Muscle of leg (tissue), 11 donors: ENCODE results near the gene HOXD1. TPM values are rescaled to one million over a fixed set of nuclear protein-coding genes. Genes with fewer than 3 reads are reported as not detected.
A peak's percentile ranks its signal among the peaks of the same experiment; 100 is the strongest.

Source experiments
- DNase-seq: peaks from one replicate; pipeline ENCODE4 v3.0.0; 2013
- H3K27ac ChIP-seq: one replicate; pipeline ENCODE4 v1.5.1; 2013; ENCODE audit warnings: mild to moderate bottlenecking, low read length, control low read depth
- H3K27me3 ChIP-seq: one replicate; pipeline ENCODE4 v1.6.1; 2013; ENCODE audit warnings: low read length; ENCODE audit not compliant: control insufficient read depth, insufficient read depth
- H3K36me3 ChIP-seq: one replicate; pipeline ENCODE4 v1.6.1; 2013; ENCODE audit warnings: low read length; ENCODE audit not compliant: control insufficient read depth, insufficient read depth
- H3K4me1 ChIP-seq: one replicate; pipeline ENCODE4 v1.6.1; 2013; ENCODE audit warnings: low read length; ENCODE audit not compliant: control insufficient read depth, insufficient read depth
- H3K4me3 ChIP-seq: one replicate; pipeline ENCODE4 v1.5.1; 2013; ENCODE audit warnings: low read length, control low read depth
- H3K9me3 ChIP-seq: replicated peaks from 2 replicates; pipeline ENCODE4 v1.6.1; 2013; ENCODE audit warnings: low read depth, low read length; ENCODE audit not compliant: control insufficient read depth
- WGBS: methylation state at CpG from one replicate; pipeline ENCODE4 v1.1.5; 2013; ENCODE audit warnings: missing lambda C conversion rate; ENCODE audit not compliant: insufficient coverage; 5-methylcytosine and 5-hydroxymethylcytosine counted together
- polyA plus RNA-seq, 8 donors: library from polyadenylated mRNA; unstranded; fragments of 120-200 nt; gene quantifications; one replicate each; pipeline versions ENCODE4 v1.2.1 to v1.2.3, GENCODE V29; 2013; ENCODE audit warnings: inconsistent platforms in 1 of 8, low replicate concordance in 1 of 8; ENCODE audit not compliant: insufficient read length in 8 of 8, insufficient read depth in 1 of 8
- total RNA-seq: library from RNA; stranded (reverse); fragments of 120-200 nt; gene quantifications from one replicate; pipeline ENCODE4 v1.2.4, GENCODE V29; 2013

Gene HOXD1
- total and polyA plus RNA-seq, 9 donors: 0.57 to 3.3 (median 1.6) TPM

- Histone ChIP-seq H3K27me3 (peaks cover 85% of the 10 kb centered on the region), H3K36me3 (peaks cover 20% of the 10 kb centered on the region), H3K4me1 (peaks cover 22% of the 10 kb centered on the region), H3K27ac (no peak overlapping the region), H3K4me3 (no peak overlapping the region), H3K9me3 (no peaks in the 10 kb centered on the region)
- DNase-seq: no peak
- WGBS: 81% methylated on average over 3 of the region's 11 CpGs
Observed at GRCh38 chr2:176154576-176155252, 33.8 kb upstream of the HOXD1 start.

- Histone ChIP-seq H3K36me3 (peaks cover 18% of the 10 kb centered on the region), H3K27ac (no peak overlapping the region), H3K4me1 (peaks cover 30% of the 10 kb centered on the region), H3K27me3 (peaks cover 85% of the 10 kb centered on the region), H3K9me3 (no peaks in the 10 kb centered on the region), H3K4me3 (no peak overlapping the region)
- no peak for DNase-seq
- WGBS: 67% methylated on average over 1 of the region's 6 CpGs
Observed at GRCh38 chr2:176155356-176156044, 33.0 kb upstream of the HOXD1 start.

GRCh38 chr2:176156301-176156806 is 32.1 kb upstream of the HOXD1 start:
- H3K4me1 ChIP-seq: peaks cover 34% of the 10 kb centered on the region
- no peak overlapping the region for H3K27ac ChIP-seq
- peaks cover 15% of the 10 kb centered on the region for H3K36me3 ChIP-seq
- H3K4me3 ChIP-seq: no peak overlapping the region
- 81% methylated on average over 3 of the region's 8 CpGs for WGBS
- no peaks in the 10 kb centered on the region for H3K9me3 ChIP-seq
- no peak for DNase-seq
- H3K27me3 ChIP-seq: peaks cover 85% of the 10 kb centered on the region

- Histone ChIP-seq H3K27ac (no peak within 1 kb of the TSS), H3K4me1 (peaks cover 38% of the 10 kb centered on the region), H3K9me3 (no peaks in the 10 kb centered on the region), H3K27me3 (peaks cover 85% of the 10 kb centered on the region), H3K4me3 (peak within 1 kb of the TSS; percentile 10), H3K36me3 (peaks cover 15% of the 10 kb centered on the region)
- WGBS: 29% methylated on average over 33 of the region's 48 CpGs
- no peak for DNase-seq
Observed at GRCh38 chr2:176156807-176157498, 31.5 kb upstream of the HOXD1 start, which contains the start of gene HOXD3. HOXD3 (plus strand) TSS chr2:176157307; CDS start chr2:176169115, 11,808 bp downstream.

DNA sequence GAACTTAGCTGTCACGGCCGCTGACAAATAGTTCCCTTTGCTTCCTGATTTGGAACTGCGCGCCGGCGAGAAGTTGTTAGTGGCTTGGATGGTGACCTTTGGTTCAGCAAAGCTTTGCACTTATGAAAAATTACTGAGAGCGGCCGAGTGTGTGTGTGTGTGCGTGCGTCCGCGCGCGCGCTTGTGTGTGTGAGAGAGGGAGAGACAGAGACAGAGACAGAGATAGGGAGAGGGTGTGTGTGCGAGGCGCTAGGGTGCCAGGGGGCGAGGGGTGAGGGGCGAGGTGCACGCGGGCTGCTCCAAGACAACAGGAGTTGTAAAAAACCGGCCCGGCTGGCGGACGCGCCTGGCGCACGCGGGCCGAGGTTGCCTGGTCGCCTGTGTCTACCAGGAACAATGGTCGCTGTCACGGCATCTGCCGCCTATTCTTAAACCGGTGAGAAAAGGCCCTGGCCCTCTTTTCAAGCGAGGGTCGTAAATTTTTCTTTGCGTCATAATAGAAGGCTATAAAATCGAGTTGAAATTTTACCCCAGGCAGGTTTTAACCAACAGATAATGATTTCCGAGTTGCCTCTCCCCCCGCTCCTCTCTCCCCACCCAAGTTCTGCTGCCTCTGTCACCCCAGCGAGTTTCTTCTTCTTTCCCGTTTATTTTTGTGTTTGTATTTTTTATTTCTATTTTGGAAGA is 30.8 kb upstream of the HOXD1 start:
- no peak for DNase-seq

DNA sequence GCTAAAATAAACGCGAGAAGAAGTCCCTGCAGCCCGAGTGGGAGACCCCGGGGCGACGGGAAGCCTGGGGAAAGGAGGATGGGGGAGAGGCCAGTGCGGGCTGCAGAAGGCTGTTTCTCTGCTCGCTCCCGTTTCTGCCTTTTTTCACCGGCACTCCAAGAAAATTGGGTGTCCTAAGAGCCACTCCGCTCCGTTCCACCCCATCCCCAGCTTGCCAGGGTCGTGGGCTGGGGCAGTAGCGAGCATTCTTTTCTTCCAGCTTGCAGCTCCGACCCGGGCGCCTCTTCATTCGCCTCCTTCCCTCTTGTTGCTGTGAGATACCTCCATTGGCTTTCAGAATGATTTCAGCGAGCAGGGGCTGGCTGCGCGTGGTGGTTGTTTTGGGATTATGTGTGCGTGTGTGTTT is 30.3 kb upstream of the HOXD1 start:
- peaks cover 9% of the 10 kb centered on the region for H3K36me3 ChIP-seq
- peaks cover 51% of the 10 kb centered on the region for H3K4me1 ChIP-seq
- no peaks in the 10 kb centered on the region for H3K9me3 ChIP-seq
- WGBS: 60% methylated on average over 11 of the region's 22 CpGs
- DNase-seq: no peak
- no peak overlapping the region for H3K27ac ChIP-seq
- H3K27me3 ChIP-seq: peaks cover 85% of the 10 kb centered on the region
- H3K4me3 ChIP-seq: no peak overlapping the region

More for the DNA sequence above, 30.8 kb upstream of the HOXD1 start:
- Histone ChIP-seq H3K4me1 (peaks cover 45% of the 10 kb centered on the region), H3K36me3 (peaks cover 12% of the 10 kb centered on the region), H3K27me3 (peaks cover 85% of the 10 kb centered on the region), H3K4me3 (peak overlapping the region; percentile 10), H3K27ac (no peak overlapping the region), H3K9me3 (no peaks in the 10 kb centered on the region)
- 42% methylated on average over 38 of the region's 43 CpGs for WGBS

- H3K27me3 ChIP-seq: peaks cover 90% of the 10 kb centered on the region
- H3K4me3 ChIP-seq: no peak overlapping the region
- no peak overlapping the region for H3K27ac ChIP-seq
- peaks cover 3% of the 10 kb centered on the region for H3K9me3 ChIP-seq
- 43% methylated on average over 22 of the region's 39 CpGs for WGBS
- DNase-seq: no peak
- H3K4me1 ChIP-seq: peaks cover 51% of the 10 kb centered on the region
- peaks cover 3% of the 10 kb centered on the region for H3K36me3 ChIP-seq
Observed at GRCh38 chr2:176158855-176159662, 29.4 kb upstream of the HOXD1 start.

DNA sequence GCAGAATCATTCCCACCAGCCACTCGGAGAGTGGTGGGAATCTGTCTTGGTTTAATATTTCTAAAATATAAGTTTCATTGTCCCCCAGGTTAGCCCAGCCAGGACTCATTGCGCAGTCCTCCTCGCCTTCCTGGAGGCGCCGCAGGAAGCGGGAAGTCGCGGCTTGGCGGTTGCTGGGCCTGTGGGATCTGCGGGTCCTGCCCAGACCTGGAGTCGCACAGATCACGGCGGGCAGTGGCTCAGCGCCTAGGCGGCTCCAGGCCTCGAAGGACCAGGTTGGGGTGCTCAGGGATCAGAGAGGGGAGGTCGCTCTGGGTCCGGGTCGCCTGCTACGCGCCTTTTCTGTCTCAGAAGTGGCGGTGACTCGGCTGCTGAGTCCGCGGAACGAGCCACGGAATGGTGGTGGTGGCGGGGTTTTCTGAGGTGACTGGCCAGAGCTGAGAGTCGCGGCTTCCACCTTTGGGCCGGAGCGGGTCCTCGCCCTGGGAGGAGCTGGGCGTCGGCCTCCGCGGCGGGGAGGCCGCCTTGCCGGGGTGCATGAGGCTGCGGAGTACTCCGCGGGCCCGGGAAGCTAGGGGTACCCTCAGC is 28.7 kb upstream of the HOXD1 start:
- WGBS: 28% methylated on average over 36 of the region's 44 CpGs
- Histone ChIP-seq H3K36me3 (no peaks in the 10 kb centered on the region), H3K9me3 (peaks cover 3% of the 10 kb centered on the region), H3K27me3 (peaks cover 94% of the 10 kb centered on the region), H3K4me3 (peak overlapping the region; percentile 26), H3K4me1 (peaks cover 55% of the 10 kb centered on the region), H3K27ac (no peak overlapping the region)
- no peak for DNase-seq
